Measurements from ENCODE around the gene MORC3.
"Not testable (repeated sequence)": the region's sequence is repeated elsewhere in the genome, so short reads cannot be mapped to it uniquely, and the experiment has no call there.

The MORC3 gene

GRCh38 chr21:36397606-36398005, 77.6 kb downstream of the MORC3 start:
- Histone ChIP-seq H3K4me3 (ENCODE audit: low read depth in 1 of 5, low read length in 5 of 5) (no peak overlapping the region), H3K9me3 (ENCODE audit: control insufficient read depth in 5 of 5, low read length in 5 of 5) (no peaks in the 10 kb centered on the region), H3K4me1 (ENCODE audit: control insufficient read depth in 5 of 5, insufficient read depth in 5 of 5, low read length in 5 of 5) (no peaks in the 10 kb centered on the region), H3K9ac (ENCODE audit: low read length in 5 of 5) (no peak overlapping the region), H3K27me3 (ENCODE audit: control insufficient read depth in 5 of 5, insufficient read depth in 4 of 5, low read length in 5 of 5) (no peaks in the 10 kb centered on the region), H3K36me3 (ENCODE audit: control insufficient read depth in 5 of 5, insufficient read depth in 5 of 5, low read length in 5 of 5) (peaks cover 0 to 3% (median 3%) of the 10 kb centered on the region in 5 donors), H3K27ac (ENCODE audit: low read depth, low read length) (no peak overlapping the region)

- not testable (repeated sequence) for H3K27me3 ChIP-seq (ENCODE audit: control insufficient read depth in 5 of 5, insufficient read depth in 4 of 5, low read length in 5 of 5); H3K4me3 ChIP-seq (ENCODE audit: low read depth in 1 of 5, low read length in 5 of 5); H3K9ac ChIP-seq (ENCODE audit: low read length in 5 of 5); H3K27ac ChIP-seq (ENCODE audit: low read depth, low read length); H3K36me3 ChIP-seq (ENCODE audit: control insufficient read depth in 5 of 5, insufficient read depth in 5 of 5, low read length in 5 of 5); H3K9me3 ChIP-seq (ENCODE audit: control insufficient read depth in 5 of 5, low read length in 5 of 5); H3K4me1 ChIP-seq (ENCODE audit: control insufficient read depth in 5 of 5, insufficient read depth in 5 of 5, low read length in 5 of 5)
Measured at GRCh38 chr21:36399736-36400135, 79.7 kb downstream of the MORC3 start.

DNA sequence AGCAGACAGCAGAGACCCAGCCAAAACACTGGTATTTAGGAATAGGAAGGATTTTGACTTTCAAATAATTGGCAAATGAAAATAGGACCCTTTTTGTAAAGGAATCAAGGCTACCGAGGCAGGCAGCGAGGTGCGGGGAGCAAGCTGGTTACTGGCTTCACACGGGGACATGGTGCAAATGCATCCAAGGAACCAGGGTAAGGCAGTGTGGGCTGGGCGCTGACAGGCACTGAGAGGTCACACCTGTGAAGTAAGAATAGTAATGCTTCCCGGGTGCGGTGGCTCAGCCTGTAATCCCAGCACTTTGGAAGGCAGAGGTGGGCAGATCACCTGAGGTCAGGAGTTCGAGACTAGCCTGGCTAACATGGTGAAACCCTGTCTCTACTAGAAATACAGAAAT, 80.7 kb downstream of the MORC3 start:
- Histone ChIP-seq H3K4me3 (ENCODE audit: low read depth in 1 of 5, low read length in 5 of 5) (no peak overlapping the region), H3K4me1 (ENCODE audit: control insufficient read depth in 5 of 5, insufficient read depth in 5 of 5, low read length in 5 of 5) (no peaks in the 10 kb centered on the region), H3K36me3 (ENCODE audit: control insufficient read depth in 5 of 5, insufficient read depth in 5 of 5, low read length in 5 of 5) (peaks cover 0 to 8% (median 4%) of the 10 kb centered on the region in 5 donors), H3K27ac (ENCODE audit: low read depth, low read length) (no peak overlapping the region), H3K9ac (ENCODE audit: low read length in 5 of 5) (no peak overlapping the region), H3K9me3 (ENCODE audit: control insufficient read depth in 5 of 5, low read length in 5 of 5) (no peaks in the 10 kb centered on the region), H3K27me3 (ENCODE audit: control insufficient read depth in 5 of 5, insufficient read depth in 4 of 5, low read length in 5 of 5) (no peaks in the 10 kb centered on the region)

GRCh38 chr21:36402339-36402738, 82.3 kb downstream of the MORC3 start:
- no peaks in the 10 kb centered on the region for H3K27me3 ChIP-seq (ENCODE audit: control insufficient read depth in 5 of 5, insufficient read depth in 4 of 5, low read length in 5 of 5)
- H3K36me3 ChIP-seq (ENCODE audit: control insufficient read depth in 5 of 5, insufficient read depth in 5 of 5, low read length in 5 of 5): peaks cover 0 to 8% (median 4%) of the 10 kb centered on the region in 5 donors
- no peaks in the 10 kb centered on the region for H3K4me1 ChIP-seq (ENCODE audit: control insufficient read depth in 5 of 5, insufficient read depth in 5 of 5, low read length in 5 of 5)
- H3K27ac ChIP-seq (ENCODE audit: low read depth, low read length): no peak overlapping the region
- no peaks in the 10 kb centered on the region for H3K9me3 ChIP-seq (ENCODE audit: control insufficient read depth in 5 of 5, low read length in 5 of 5)
- H3K9ac ChIP-seq (ENCODE audit: low read length in 5 of 5): no peak overlapping the region
- H3K4me3 ChIP-seq (ENCODE audit: low read depth in 1 of 5, low read length in 5 of 5): no peak overlapping the region

DNA sequence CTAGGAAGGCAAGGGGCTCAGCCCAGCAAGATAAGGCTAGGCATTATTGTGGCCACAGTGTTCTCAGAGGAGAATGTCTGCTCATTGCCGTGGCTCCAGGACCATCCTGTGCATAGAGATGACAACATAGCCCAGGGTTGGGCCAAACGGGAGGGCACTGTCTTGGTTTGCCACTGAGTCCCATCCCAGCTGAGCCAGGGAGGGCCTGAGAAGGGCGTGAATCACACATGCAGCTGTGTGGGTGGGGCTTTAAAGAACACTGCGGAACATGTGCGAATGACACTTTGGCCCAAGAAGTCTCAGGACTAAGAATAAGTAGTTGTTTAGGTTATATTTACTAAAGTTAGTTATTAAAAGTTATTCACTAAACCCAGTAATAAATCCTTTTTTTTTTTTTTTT, 83.7 kb downstream of the MORC3 start:
- H3K9me3 ChIP-seq (ENCODE audit: control insufficient read depth in 5 of 5, low read length in 5 of 5): no peaks in the 10 kb centered on the region
- no peak overlapping the region for H3K27ac ChIP-seq (ENCODE audit: low read depth, low read length)
- peaks cover 0 to 3% (median 0%) of the 10 kb centered on the region in 5 donors for H3K4me1 ChIP-seq (ENCODE audit: control insufficient read depth in 5 of 5, insufficient read depth in 5 of 5, low read length in 5 of 5)
- H3K36me3 ChIP-seq (ENCODE audit: control insufficient read depth in 5 of 5, insufficient read depth in 5 of 5, low read length in 5 of 5): peaks cover 0 to 8% (median 4%) of the 10 kb centered on the region in 5 donors
- no peak overlapping the region for H3K9ac ChIP-seq (ENCODE audit: low read length in 5 of 5)
- no peak overlapping the region for H3K4me3 ChIP-seq (ENCODE audit: low read depth in 1 of 5, low read length in 5 of 5)
- H3K27me3 ChIP-seq (ENCODE audit: control insufficient read depth in 5 of 5, insufficient read depth in 4 of 5, low read length in 5 of 5): no peaks in the 10 kb centered on the region

DNA sequence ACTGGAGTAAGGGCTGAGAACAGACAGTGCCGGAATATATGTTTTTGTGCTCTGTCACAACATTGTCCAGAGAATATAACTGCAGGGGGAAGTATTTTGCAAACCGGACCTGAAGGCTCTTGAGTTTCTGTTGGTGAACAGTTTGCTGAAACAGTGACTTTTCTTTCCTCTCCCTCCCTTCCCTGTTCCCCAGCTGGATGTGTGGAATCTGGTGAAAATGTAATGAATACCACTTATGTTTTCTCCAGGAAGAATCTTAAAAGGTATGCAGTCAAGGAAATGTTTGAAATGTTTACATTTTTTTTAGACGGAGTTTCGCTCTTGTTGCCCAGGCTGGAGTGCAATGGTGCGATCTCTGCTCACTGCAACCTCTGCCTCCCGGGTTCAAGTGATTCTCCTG, 88.6 kb downstream of the MORC3 start:
- Histone ChIP-seq H3K4me1 (ENCODE audit: control insufficient read depth in 5 of 5, insufficient read depth in 5 of 5, low read length in 5 of 5) (peaks cover 0 to 3% (median 0%) of the 10 kb centered on the region in 5 donors), H3K27ac (ENCODE audit: low read depth, low read length) (no peak overlapping the region), H3K9me3 (ENCODE audit: control insufficient read depth in 5 of 5, low read length in 5 of 5) (no peaks in the 10 kb centered on the region)

GRCh38 chr21:36411301-36411700, 91.3 kb downstream of the MORC3 start:
- Histone ChIP-seq H3K27me3 (ENCODE audit: control insufficient read depth in 5 of 5, insufficient read depth in 4 of 5, low read length in 5 of 5) (no peaks in the 10 kb centered on the region), H3K4me1 (ENCODE audit: control insufficient read depth in 5 of 5, insufficient read depth in 5 of 5, low read length in 5 of 5) (peaks cover 0 to 3% (median 0%) of the 10 kb centered on the region in 5 donors), H3K27ac (ENCODE audit: low read depth, low read length) (no peak overlapping the region), H3K4me3 (ENCODE audit: low read depth in 1 of 5, low read length in 5 of 5) (no peak overlapping the region), H3K36me3 (ENCODE audit: control insufficient read depth in 5 of 5, insufficient read depth in 5 of 5, low read length in 5 of 5) (peaks cover 0 to 27% (median 10%) of the 10 kb centered on the region in 5 donors), H3K9ac (ENCODE audit: low read length in 5 of 5) (no peak overlapping the region), H3K9me3 (ENCODE audit: control insufficient read depth in 5 of 5, low read length in 5 of 5) (no peaks in the 10 kb centered on the region)

More for the DNA sequence above, 88.6 kb downstream of the MORC3 start:
- Histone ChIP-seq H3K36me3 (ENCODE audit: control insufficient read depth in 5 of 5, insufficient read depth in 5 of 5, low read length in 5 of 5) (peaks cover 0 to 11% (median 8%) of the 10 kb centered on the region in 5 donors), H3K9ac (ENCODE audit: low read length in 5 of 5) (no peak overlapping the region), H3K4me3 (ENCODE audit: low read depth in 1 of 5, low read length in 5 of 5) (no peak overlapping the region), H3K27me3 (ENCODE audit: control insufficient read depth in 5 of 5, insufficient read depth in 4 of 5, low read length in 5 of 5) (no peaks in the 10 kb centered on the region)

DNA sequence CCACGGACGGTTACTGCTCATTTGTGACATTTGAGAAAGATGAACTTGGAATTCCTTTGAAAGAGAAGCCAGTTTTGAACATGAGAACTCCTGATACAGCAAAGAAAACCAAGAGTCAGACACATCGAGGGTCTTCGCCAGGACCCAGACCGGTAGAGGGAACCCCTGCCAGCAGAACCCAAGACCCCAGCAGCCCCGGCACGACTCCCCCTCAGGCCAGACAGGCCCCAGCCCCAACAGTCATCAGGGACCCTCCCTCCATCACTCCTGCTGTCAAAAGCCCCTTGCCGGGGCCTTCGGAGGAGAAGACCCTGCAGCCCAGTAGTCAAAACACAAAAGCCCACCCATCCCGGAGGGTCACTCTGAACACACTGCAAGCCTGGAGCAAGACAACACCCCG, 92.9 kb downstream of the MORC3 start:
- peaks cover 0 to 27% (median 12%) of the 10 kb centered on the region in 5 donors for H3K36me3 ChIP-seq (ENCODE audit: control insufficient read depth in 5 of 5, insufficient read depth in 5 of 5, low read length in 5 of 5)
- no peaks in the 10 kb centered on the region for H3K27me3 ChIP-seq (ENCODE audit: control insufficient read depth in 5 of 5, insufficient read depth in 4 of 5, low read length in 5 of 5)
- no peak overlapping the region for H3K4me3 ChIP-seq (ENCODE audit: low read depth in 1 of 5, low read length in 5 of 5)
- H3K9me3 ChIP-seq (ENCODE audit: control insufficient read depth in 5 of 5, low read length in 5 of 5): no peaks in the 10 kb centered on the region
- H3K4me1 ChIP-seq (ENCODE audit: control insufficient read depth in 5 of 5, insufficient read depth in 5 of 5, low read length in 5 of 5): peaks cover 0 to 2% (median 0%) of the 10 kb centered on the region in 5 donors
- H3K9ac ChIP-seq (ENCODE audit: low read length in 5 of 5): no peak overlapping the region
- no peak overlapping the region for H3K27ac ChIP-seq (ENCODE audit: low read depth, low read length)

- peaks cover 0 to 6% (median 2%) of the 10 kb centered on the region in 5 donors for H3K4me1 ChIP-seq (ENCODE audit: control insufficient read depth in 5 of 5, insufficient read depth in 5 of 5, low read length in 5 of 5)
- no peaks in the 10 kb centered on the region for H3K9me3 ChIP-seq (ENCODE audit: control insufficient read depth in 5 of 5, low read length in 5 of 5)
- no peak overlapping the region for H3K9ac ChIP-seq (ENCODE audit: low read length in 5 of 5)
- H3K4me3 ChIP-seq (ENCODE audit: low read depth in 1 of 5, low read length in 5 of 5): no peak overlapping the region
- H3K27ac ChIP-seq (ENCODE audit: low read depth, low read length): no peak overlapping the region
- H3K36me3 ChIP-seq (ENCODE audit: control insufficient read depth in 5 of 5, insufficient read depth in 5 of 5, low read length in 5 of 5): peaks cover 0 to 27% (median 12%) of the 10 kb centered on the region in 5 donors
- no peaks in the 10 kb centered on the region for H3K27me3 ChIP-seq (ENCODE audit: control insufficient read depth in 5 of 5, insufficient read depth in 4 of 5, low read length in 5 of 5)
Measured at GRCh38 chr21:36415375-36415774, 95.4 kb downstream of the MORC3 start.

DNA sequence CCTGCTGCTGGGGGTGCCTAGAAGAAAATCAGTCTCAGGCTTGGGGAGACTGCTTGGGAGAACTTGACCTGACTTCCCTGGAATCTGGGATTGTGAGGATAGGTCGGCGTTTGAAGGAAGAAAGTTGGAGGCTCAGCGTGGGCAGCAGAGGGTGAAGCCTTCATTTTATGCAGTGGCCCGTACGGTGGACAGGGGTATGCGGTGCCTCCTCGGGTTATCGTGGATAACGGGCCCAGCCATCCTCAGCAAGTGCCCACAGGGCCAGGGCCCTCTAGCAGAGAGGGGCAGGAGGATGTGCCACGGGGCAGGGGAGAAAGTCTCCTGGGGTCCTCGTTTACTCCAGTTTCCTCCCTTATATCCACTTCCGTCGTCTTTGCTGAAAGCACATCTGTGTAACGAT, 99.2 kb downstream of the MORC3 start:
- Histone ChIP-seq H3K9ac (ENCODE audit: low read length in 5 of 5) (no peak overlapping the region), H3K9me3 (ENCODE audit: control insufficient read depth in 5 of 5, low read length in 5 of 5) (no peaks in the 10 kb centered on the region), H3K27me3 (ENCODE audit: control insufficient read depth in 5 of 5, insufficient read depth in 4 of 5, low read length in 5 of 5) (no peaks in the 10 kb centered on the region), H3K27ac (ENCODE audit: low read depth, low read length) (no peak overlapping the region), H3K4me3 (ENCODE audit: low read depth in 1 of 5, low read length in 5 of 5) (no peak overlapping the region), H3K36me3 (ENCODE audit: control insufficient read depth in 5 of 5, insufficient read depth in 5 of 5, low read length in 5 of 5) (peaks cover 0 to 14% (median 3%) of the 10 kb centered on the region in 5 donors), H3K4me1 (ENCODE audit: control insufficient read depth in 5 of 5, insufficient read depth in 5 of 5, low read length in 5 of 5) (peaks cover 0 to 6% (median 2%) of the 10 kb centered on the region in 5 donors)

- no peak overlapping the region for H3K27ac ChIP-seq (ENCODE audit: low read depth, low read length)
- H3K4me1 ChIP-seq (ENCODE audit: control insufficient read depth in 5 of 5, insufficient read depth in 5 of 5, low read length in 5 of 5): peaks cover 0 to 6% (median 2%) of the 10 kb centered on the region in 5 donors
- no peaks in the 10 kb centered on the region for H3K27me3 ChIP-seq (ENCODE audit: control insufficient read depth in 5 of 5, insufficient read depth in 4 of 5, low read length in 5 of 5)
- H3K9me3 ChIP-seq (ENCODE audit: control insufficient read depth in 5 of 5, low read length in 5 of 5): no peaks in the 10 kb centered on the region
- H3K9ac ChIP-seq (ENCODE audit: low read length in 5 of 5): no peak overlapping the region
- peaks cover 0 to 11% (median 3%) of the 10 kb centered on the region in 5 donors for H3K36me3 ChIP-seq (ENCODE audit: control insufficient read depth in 5 of 5, insufficient read depth in 5 of 5, low read length in 5 of 5)
- H3K4me3 ChIP-seq (ENCODE audit: low read depth in 1 of 5, low read length in 5 of 5): no peak overlapping the region
Measured at GRCh38 chr21:36419996-36420395, 100.0 kb downstream of the MORC3 start.

Measured in subcutaneous abdominal adipose tissue (tissue), 5 donors.